ENCODE measurements around the gene ENTPD6.
"Not testable (repeated sequence)": the region's sequence is repeated elsewhere in the genome, so short reads cannot be mapped to it uniquely, and the experiment has no call there.

GRCh38 chr20:25184391-25184790 is 11.1 kb upstream of the ENTPD6 start:
- not testable (repeated sequence) for TF ChIP-seq POLR2A (IDR thresholded peaks at IDR 0.05; ENCODE audit: low read length); GATA1 (IDR thresholded peaks at IDR 0.05; ENCODE audit: low read depth, low read length)

All from erythroblast (primary cell).